ENCODE data around the gene LOXL3.
A peak's percentile ranks its signal among the peaks of the same experiment; 100 is the strongest.

Gene LOXL3

GRCh38 chr2:74503506-74504475 lies 50.0 kb downstream of the LOXL3 start:
- Histone ChIP-seq H3K27ac (ENCODE audit: insufficient read depth in 1 of 2, low read depth in 1 of 2, low read length in 2 of 2, poor library complexity in 1 of 2, severe bottlenecking in 2 of 2) (peak overlapping the region in 1 of 2 experiments; percentile 54), H3K27me3 (replicated peaks in 2 of 5; ENCODE audit: control insufficient read depth in 4 of 5, insufficient read depth in 5 of 5, low read length in 4 of 5) (peaks cover 3 to 71% (median 36%) of the 10 kb centered on the region in 5 experiments), H3K36me3 (ENCODE audit: control insufficient read depth in 4 of 4, insufficient read depth in 4 of 4, low read length in 3 of 4) (peaks cover 0 to 16% (median 8%) of the 10 kb centered on the region in 4 experiments), H3K4me3 (ENCODE audit: control insufficient read depth in 1 of 7, extremely low read depth in 1 of 7, insufficient read depth in 4 of 7, low read depth in 2 of 7, low read length in 6 of 7) (peak overlapping the region in 6 of 7 experiments; percentile 20 to 79 (median 66)), H3K4me1 (ENCODE audit: control extremely low read depth in 1 of 4, control insufficient read depth in 4 of 4, insufficient read depth in 4 of 4, low read length in 3 of 4) (peaks cover 0 to 66% (median 50%) of the 10 kb centered on the region in 4 experiments), H3K9me3 (ENCODE audit: control extremely low read depth in 1 of 5, control insufficient read depth in 4 of 5, insufficient read depth in 2 of 5, low read depth in 1 of 5, low read length in 4 of 5) (no peaks in the 10 kb centered on the region)
- 60% methylated on average over 40 of the region's 45 CpGs for WGBS (ENCODE audit: insufficient coverage)
- CTCF ChIA-PET, result interaction anchor here (0.7 to 12.7 kb wide), 16 partner anchors 9 to 83 kb away, joined by 3 to 143 read pairs (median 4); partner anchors contain the start of genes AUP1, CCDC142, DQX1 and HTRA2
- POLR2A ChIA-PET, result interaction anchor here (0.6 kb wide), 1 partner anchor 29 kb away, joined by 3 read pairs; no protein-coding TSS in a partner anchor
- DNase-seq, result no peak

- Histone ChIP-seq H3K36me3 (ENCODE audit: control insufficient read depth in 4 of 4, insufficient read depth in 4 of 4, low read length in 3 of 4) (peaks cover 0 to 16% (median 8%) of the 10 kb centered on the region in 4 experiments), H3K9me3 (ENCODE audit: control extremely low read depth in 1 of 5, control insufficient read depth in 4 of 5, insufficient read depth in 2 of 5, low read depth in 1 of 5, low read length in 4 of 5) (no peaks in the 10 kb centered on the region), H3K27me3 (replicated peaks in 2 of 5; ENCODE audit: control insufficient read depth in 4 of 5, insufficient read depth in 5 of 5, low read length in 4 of 5) (peaks cover 0 to 73% (median 41%) of the 10 kb centered on the region in 5 experiments), H3K4me1 (ENCODE audit: control extremely low read depth in 1 of 4, control insufficient read depth in 4 of 4, insufficient read depth in 4 of 4, low read length in 3 of 4) (peaks cover 4 to 67% (median 53%) of the 10 kb centered on the region in 4 experiments), H3K27ac (ENCODE audit: insufficient read depth in 1 of 2, low read depth in 1 of 2, low read length in 2 of 2, poor library complexity in 1 of 2, severe bottlenecking in 2 of 2) (peak overlapping the region in 1 of 2 experiments; percentile 54), H3K4me3 (ENCODE audit: control insufficient read depth in 1 of 7, extremely low read depth in 1 of 7, insufficient read depth in 4 of 7, low read depth in 2 of 7, low read length in 6 of 7) (peak overlapping the region; percentile 20 to 79 (median 62))
- DNase-seq, result peak; percentile 45 to 73 (median 62)
- CTCF ChIA-PET, result interaction anchor here (0.7 to 12.7 kb wide), 11 partner anchors 10 to 84 kb away, joined by 3 to 143 read pairs (median 6); partner anchors contain the start of genes AUP1, CCDC142, DQX1 and HTRA2
- POLR2A ChIA-PET, result interaction anchor here (0.6 kb wide), 1 partner anchor 29 kb away, joined by 3 read pairs; no protein-coding TSS in a partner anchor
- 1% methylated on average over 60 of the region's 67 CpGs for WGBS (ENCODE audit: insufficient coverage)
Measured at GRCh38 chr2:74502720-74503505, 50.8 kb downstream of the LOXL3 start.

- peaks cover 4 to 67% (median 54%) of the 10 kb centered on the region in 4 experiments for H3K4me1 ChIP-seq (ENCODE audit: control extremely low read depth in 1 of 4, control insufficient read depth in 4 of 4, insufficient read depth in 4 of 4, low read length in 3 of 4)
- peaks cover 0 to 80% (median 46%) of the 10 kb centered on the region in 5 experiments for H3K27me3 ChIP-seq (replicated peaks in 2 of 5; ENCODE audit: control insufficient read depth in 4 of 5, insufficient read depth in 5 of 5, low read length in 4 of 5)
Measured at GRCh38 chr2:74502147-74502719, 51.5 kb downstream of the LOXL3 start.

GRCh38 chr2:74501335-74502071 lies 52.2 kb downstream of the LOXL3 start:
- H3K27me3 ChIP-seq (replicated peaks in 2 of 5; ENCODE audit: control insufficient read depth in 4 of 5, insufficient read depth in 5 of 5, low read length in 4 of 5), result peaks cover 0 to 87% (median 50%) of the 10 kb centered on the region in 5 experiments
- POLR2A ChIA-PET, result no interaction called here
- H3K9me3 ChIP-seq (ENCODE audit: control extremely low read depth in 1 of 5, control insufficient read depth in 4 of 5, insufficient read depth in 2 of 5, low read depth in 1 of 5, low read length in 4 of 5), result no peaks in the 10 kb centered on the region
- no peak for DNase-seq
- no peak overlapping the region for H3K4me3 ChIP-seq (ENCODE audit: control insufficient read depth in 1 of 7, extremely low read depth in 1 of 7, insufficient read depth in 4 of 7, low read depth in 2 of 7, low read length in 6 of 7)
- 82% methylated on average over 14 of the region's 18 CpGs for WGBS (ENCODE audit: insufficient coverage)
- no peak overlapping the region for H3K27ac ChIP-seq (ENCODE audit: insufficient read depth in 1 of 2, low read depth in 1 of 2, low read length in 2 of 2, poor library complexity in 1 of 2, severe bottlenecking in 2 of 2)
- peaks cover 0 to 16% (median 10%) of the 10 kb centered on the region in 4 experiments for H3K36me3 ChIP-seq (ENCODE audit: control insufficient read depth in 4 of 4, insufficient read depth in 4 of 4, low read length in 3 of 4)
- H3K4me1 ChIP-seq (ENCODE audit: control extremely low read depth in 1 of 4, control insufficient read depth in 4 of 4, insufficient read depth in 4 of 4, low read length in 3 of 4), result peaks cover 4 to 61% (median 47%) of the 10 kb centered on the region in 4 experiments
- CTCF ChIA-PET, result interaction anchor here (1.3 to 12.7 kb wide), 9 partner anchors 10 to 86 kb away, joined by 3 to 143 read pairs (median 6); partner anchors contain the start of genes AUP1, CCDC142, DQX1 and HTRA2

More at GRCh38 chr2:74502147-74502719, 51.5 kb downstream of the LOXL3 start:
- peaks cover 0 to 16% (median 8%) of the 10 kb centered on the region in 4 experiments for H3K36me3 ChIP-seq (ENCODE audit: control insufficient read depth in 4 of 4, insufficient read depth in 4 of 4, low read length in 3 of 4)
- POLR2A ChIA-PET, result no interaction called here
- peak overlapping the region in 6 of 7 experiments; percentile 20 to 79 (median 66) for H3K4me3 ChIP-seq (ENCODE audit: control insufficient read depth in 1 of 7, extremely low read depth in 1 of 7, insufficient read depth in 4 of 7, low read depth in 2 of 7, low read length in 6 of 7)
- 9% methylated on average over 19 of the region's 32 CpGs for WGBS (ENCODE audit: insufficient coverage)
- H3K27ac ChIP-seq (ENCODE audit: insufficient read depth in 1 of 2, low read depth in 1 of 2, low read length in 2 of 2, poor library complexity in 1 of 2, severe bottlenecking in 2 of 2), result peak overlapping the region in 1 of 2 experiments; percentile 54
- DNase-seq, result peak in 1 of 3 donors; percentile 33
- CTCF ChIA-PET, result interaction anchor here (1.5 to 12.7 kb wide), 6 partner anchors 11 to 85 kb away, joined by 4 to 143 read pairs (median 16); partner anchors contain the start of genes AUP1, DQX1 and HTRA2
- H3K9me3 ChIP-seq (ENCODE audit: control extremely low read depth in 1 of 5, control insufficient read depth in 4 of 5, insufficient read depth in 2 of 5, low read depth in 1 of 5, low read length in 4 of 5), result no peaks in the 10 kb centered on the region

GRCh38 chr2:74500578-74500946 lies 53.2 kb downstream of the LOXL3 start:
- POLR2A ChIA-PET, result no interaction called here
- H3K4me1 ChIP-seq (ENCODE audit: control extremely low read depth in 1 of 4, control insufficient read depth in 4 of 4, insufficient read depth in 4 of 4, low read length in 3 of 4), result peaks cover 4 to 52% (median 45%) of the 10 kb centered on the region in 4 experiments
- DNase-seq, result no peak
- peaks cover 0 to 92% (median 54%) of the 10 kb centered on the region in 5 experiments for H3K27me3 ChIP-seq (replicated peaks in 2 of 5; ENCODE audit: control insufficient read depth in 4 of 5, insufficient read depth in 5 of 5, low read length in 4 of 5)
- H3K27ac ChIP-seq (ENCODE audit: insufficient read depth in 1 of 2, low read depth in 1 of 2, low read length in 2 of 2, poor library complexity in 1 of 2, severe bottlenecking in 2 of 2), result no peak overlapping the region
- CTCF ChIA-PET, result interaction anchor here (0.7 to 12.7 kb wide), 10 partner anchors 9 to 87 kb away, joined by 3 to 143 read pairs (median 6); partner anchors contain the start of genes AUP1, CCDC142, DQX1 and HTRA2
- H3K4me3 ChIP-seq (ENCODE audit: control insufficient read depth in 1 of 7, extremely low read depth in 1 of 7, insufficient read depth in 4 of 7, low read depth in 2 of 7, low read length in 6 of 7), result no peak overlapping the region
- H3K9me3 ChIP-seq (ENCODE audit: control extremely low read depth in 1 of 5, control insufficient read depth in 4 of 5, insufficient read depth in 2 of 5, low read depth in 1 of 5, low read length in 4 of 5), result no peaks in the 10 kb centered on the region
- peaks cover 0 to 11% (median 5%) of the 10 kb centered on the region in 4 experiments for H3K36me3 ChIP-seq (ENCODE audit: control insufficient read depth in 4 of 4, insufficient read depth in 4 of 4, low read length in 3 of 4)

Measured in common myeloid progenitor, CD34-positive (primary cell).